Body of pancreas (tissue), 4 donors: ENCODE results near the gene ASB15. TPM values are rescaled to one million over a fixed set of nuclear protein-coding genes. Genes with fewer than 3 reads are reported as not detected.
"Not testable (repeated sequence)": the region's sequence is repeated elsewhere in the genome, so short reads cannot be mapped to it uniquely, and the experiment has no call there.

Experiments used
- ATAC-seq: fragments of 150-250 bp; one replicate; pipeline ENCODE4 v1.9.1; 2016
- DNase-seq, 4 donors: peaks; one replicate each; pipeline ENCODE4 v3.0.0-alpha.2; 2019
- H3K27ac ChIP-seq, 4 donors: fragments of 200-600 bp; sonication (generic); 1 replicate in 3 of 4; 2 replicates in 1 of 4; pipeline versions ENCODE4 v1.5.1 to v1.6.1; 2016 to 2019; ENCODE audit warnings: mild to moderate bottlenecking in 1 of 4, mixed read lengths in 1 of 4, moderate library complexity in 1 of 4
- H3K27me3 ChIP-seq, 2 donors: fragments of 200-600 bp; sonication (generic); one replicate each; pipeline ENCODE4 v1.6.0; 2016; ENCODE audit warnings: mild to moderate bottlenecking in 1 of 2
- H3K36me3 ChIP-seq, 2 donors: fragments of 200-600 bp; sonication (generic); replicated peaks in 1 of 2; 2 replicates each; pipeline ENCODE4 v1.5.1; 2016; ENCODE audit warnings: low read depth in 2 of 2; ENCODE audit not compliant: insufficient read depth in 1 of 2
- H3K4me1 ChIP-seq: fragments of 200-600 bp; sonication (generic); one replicate; pipeline ENCODE4 v1.6.0; 2016
- H3K4me3 ChIP-seq, 2 donors: fragments of 200-600 bp; sonication (generic); 1 replicate in 1 of 2; 2 replicates in 1 of 2; pipeline ENCODE4 v1.5.1; 2016 to 2019
- H3K9me3 ChIP-seq, 3 donors: fragments of 200-600 bp; sonication (generic); 1 replicate in 2 of 3; 2 replicates in 1 of 3; pipeline ENCODE4 v1.5.1; 2016
- CTCF ChIP-seq, 7 experiments: fragments of 450-650 bp in 4 of 7; fragments of 200-600 bp in 3 of 7; sonication (generic) in 3 of 7; IDR thresholded peaks; one replicate each; pipeline ENCODE4 v1.5.1; 2016 to 2019; ENCODE audit warnings: antibody characterized with exemption in 7 of 7
- POLR2A ChIP-seq, 3 donors: fragments of 450-650 bp; IDR thresholded peaks; one replicate each; pipeline ENCODE4 v1.6.1; 2016; ENCODE audit warnings: antibody characterized with exemption in 3 of 3, mild to moderate bottlenecking in 2 of 3
- WGBS, 2 donors: methylation state at CpG; one replicate each; pipeline ENCODE4 v1.1.5; 2017; 5-methylcytosine and 5-hydroxymethylcytosine counted together
- intact Hi-C: fragments of 100-400 bp; cut with DNase I; formaldehyde crosslinking; loops from one replicate; pipeline ENCODE4 v1.15.1; 2023
- total RNA-seq, 2 donors: library from RNA; depleted of rRNA; stranded (reverse); fragments of >200 nt; gene quantifications; one replicate each; pipeline ENCODE4 v1.1.0, GENCODE V29; 2016

ASB15 gene
- not detected for total RNA-seq

- no peaks in the 10 kb centered on the region for H3K27me3 ChIP-seq
- TF ChIP-seq POLR2A (IDR thresholded peaks at IDR 0.05) (no peak), CTCF (IDR thresholded peaks at IDR 0.05) (no peak)
- H3K9me3 ChIP-seq: no peaks in the 10 kb centered on the region
- no peak within 1 kb of the TSS for H3K4me3 ChIP-seq
- DNase-seq: no peak
- H3K27ac ChIP-seq: no peak within 1 kb of the TSS
- 69 to 75% methylated on average over 4 of the region's 4 CpGs for WGBS, 2 donors
- intact Hi-C loops: no loop called here
- no peaks in the 10 kb centered on the region for H3K36me3 ChIP-seq
- no peaks in the 10 kb centered on the region for H3K4me1 ChIP-seq
- ATAC-seq: no peak
Observed at GRCh38 chr7:123601530-123601929, at the start of gene ASB15. ASB15 (plus strand) TSS chr7:123601821; CDS start chr7:123614503, 12,682 bp downstream.

DNA sequence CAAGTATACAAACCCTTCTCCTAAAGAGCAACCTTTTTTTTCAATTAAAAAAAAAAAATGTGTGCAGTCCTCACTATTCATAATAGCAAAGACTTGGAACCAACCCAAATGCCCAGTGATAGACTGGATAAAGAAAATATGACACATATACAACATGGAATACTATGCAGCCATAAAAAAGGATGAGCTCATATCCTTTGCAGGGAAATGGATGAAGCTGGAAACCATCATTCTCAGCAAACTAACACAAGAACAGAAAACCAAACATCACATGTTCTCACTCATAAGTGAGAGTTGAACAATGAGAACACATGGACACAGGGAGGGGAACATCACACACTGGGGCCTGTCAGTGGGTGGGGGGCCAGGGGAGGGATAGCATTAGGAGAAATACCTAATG is 49.5 kb upstream of the ASB15 start:
- DNase-seq, H3K36me3 ChIP-seq, intact Hi-C loops, H3K27me3 ChIP-seq, ATAC-seq, H3K9me3 ChIP-seq, H3K27ac ChIP-seq, H3K4me3 ChIP-seq: not testable (repeated sequence)
- peaks cover 19% of the 10 kb centered on the region for H3K4me1 ChIP-seq

- intact Hi-C loops: no loop called here
- 89 to 96% methylated on average over 2 of the region's 2 CpGs for WGBS, 2 donors
- H3K4me3 ChIP-seq: no peak overlapping the region
- no peak overlapping the region for H3K27ac ChIP-seq
- DNase-seq (no peak), ATAC-seq (no peak)
- H3K4me1 ChIP-seq: peaks cover 19% of the 10 kb centered on the region
- no peaks in the 10 kb centered on the region for H3K27me3 ChIP-seq
- H3K9me3 ChIP-seq: no peaks in the 10 kb centered on the region
- TF ChIP-seq POLR2A (IDR thresholded peaks at IDR 0.05): no peak
- TF ChIP-seq CTCF (IDR thresholded peaks at IDR 0.05): no peak
- no peaks in the 10 kb centered on the region for H3K36me3 ChIP-seq
Observed at GRCh38 chr7:123552641-123553040, 49.0 kb upstream of the ASB15 start.

DNA sequence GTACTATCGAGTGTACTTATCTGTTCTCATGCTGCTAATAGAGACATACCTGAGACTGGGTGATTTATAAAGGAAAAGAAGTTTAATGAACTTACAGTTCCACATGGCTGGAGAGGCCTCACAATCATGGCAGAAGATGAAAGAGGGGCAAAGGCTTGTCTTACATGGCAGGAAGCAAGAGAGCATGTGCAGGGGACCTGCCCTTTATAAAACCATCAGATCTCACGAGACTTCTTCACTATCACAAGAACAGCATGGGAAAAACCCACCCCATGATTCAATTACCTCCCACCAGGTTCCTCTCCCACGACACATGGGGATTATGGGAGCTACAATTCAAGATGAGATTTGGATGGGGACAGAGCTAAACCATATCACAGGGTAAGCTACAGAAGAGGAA is 48.5 kb upstream of the ASB15 start:
- Histone ChIP-seq H3K36me3 (no peaks in the 10 kb centered on the region), H3K4me3 (no peak overlapping the region), H3K4me1 (peaks cover 19% of the 10 kb centered on the region), H3K9me3 (no peaks in the 10 kb centered on the region), H3K27me3 (no peaks in the 10 kb centered on the region), H3K27ac (no peak overlapping the region)
- WGBS, 2 donors: 88% methylated on average over 3 of the region's 3 CpGs
- intact Hi-C loops: no loop called here
- no peak for ATAC-seq
- DNase-seq: no peak
- TF ChIP-seq CTCF (IDR thresholded peaks at IDR 0.05): no peak

DNA sequence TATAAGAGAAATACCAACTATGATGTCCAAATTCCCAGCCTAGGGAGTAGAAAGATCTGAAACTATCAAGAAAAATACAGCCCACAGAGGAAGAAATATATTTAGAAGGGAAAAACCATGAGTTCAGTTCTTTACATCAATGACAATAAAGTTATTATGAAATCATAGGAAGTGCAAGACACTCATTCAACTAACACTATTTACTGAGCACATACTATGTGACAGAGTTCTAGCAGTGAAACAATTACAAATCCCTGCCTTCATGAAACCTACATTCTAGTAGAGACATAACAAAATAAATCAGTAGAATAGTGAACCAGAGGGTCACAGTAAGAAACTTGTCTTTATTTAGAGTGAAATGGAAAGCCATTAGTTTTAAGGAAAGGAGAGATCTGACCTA is 46.1 kb upstream of the ASB15 start:
- Histone ChIP-seq H3K27me3 (no peaks in the 10 kb centered on the region), H3K27ac (no peak overlapping the region), H3K4me1 (peaks cover 19% of the 10 kb centered on the region), H3K9me3 (no peaks in the 10 kb centered on the region), H3K36me3 (no peaks in the 10 kb centered on the region), H3K4me3 (no peak overlapping the region)
- TF ChIP-seq POLR2A (IDR thresholded peaks at IDR 0.05) (no peak), CTCF (IDR thresholded peaks at IDR 0.05) (no peak)
- ATAC-seq (no peak), DNase-seq (no peak)
- intact Hi-C loops: no loop called here
